Activated naive CD8-positive, alpha-beta T cell treated with anti-CD3 and anti-CD28 coated beads, Interleukin-2, amount 50 U/mL, for 16 hours (primary cell): Measurements from ENCODE around the gene SOX6.
"Not testable (repeated sequence)": the region's sequence is repeated elsewhere in the genome, so short reads cannot be mapped to it uniquely, and the experiment has no call there.

ENCODE experiments used
- DNase-seq: peaks from one replicate; pipeline ENCODE4 v3.0.0-alpha.2; 2020; ENCODE audit warnings: low read depth, low spot score

SOX6 gene

DNA sequence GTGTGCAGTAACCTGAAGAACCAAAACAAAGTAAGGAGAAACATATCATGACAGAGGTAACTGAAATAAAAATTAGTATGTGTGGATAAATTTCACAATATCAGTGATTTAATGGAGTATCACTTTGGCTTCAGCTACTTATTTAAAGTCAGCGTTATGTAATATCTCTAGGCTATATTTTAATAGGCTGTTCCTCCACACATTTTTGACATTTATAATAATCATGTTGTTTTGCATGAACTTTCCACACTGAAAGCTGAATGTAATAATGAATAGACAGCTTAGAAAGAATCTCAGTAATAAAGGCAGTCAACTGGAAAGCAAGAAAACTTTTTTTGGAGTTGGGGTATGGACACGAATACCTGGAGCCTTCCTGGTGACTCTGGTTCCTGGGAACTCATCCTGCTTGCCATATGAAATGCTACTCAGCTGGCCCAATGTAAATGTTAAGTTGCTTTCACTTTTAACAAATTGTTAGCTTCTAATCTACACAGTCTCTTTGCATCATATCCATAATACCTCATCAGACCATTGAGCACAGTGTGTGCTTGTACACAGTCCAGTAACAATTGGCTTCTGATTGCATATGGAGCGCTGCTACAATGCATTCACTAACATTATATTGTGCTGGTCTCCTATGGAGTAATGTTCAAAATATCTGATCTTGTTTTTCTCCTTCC is 257.7 kb downstream of the SOX6 start:
- DNase-seq = no peak

DNA sequence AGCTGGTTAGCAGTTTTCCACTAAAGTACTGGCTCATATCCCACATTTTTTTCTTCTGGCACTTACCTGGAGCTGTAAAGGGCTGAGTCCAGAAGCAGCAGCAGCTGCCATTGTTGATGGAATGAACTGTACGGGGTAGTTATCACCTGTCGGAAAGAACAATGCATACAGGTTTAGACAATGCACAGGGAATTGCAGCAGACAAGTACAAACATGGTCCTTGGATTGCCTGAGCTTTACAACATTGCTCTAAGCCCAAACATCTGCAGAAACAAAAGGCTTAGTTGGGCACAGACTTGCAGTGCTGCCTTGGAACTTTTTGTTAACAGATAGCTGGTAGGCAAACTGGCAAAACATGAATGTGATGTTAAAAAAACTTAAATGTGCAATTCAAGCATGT is 258.8 kb downstream of the SOX6 start:
- no peak for DNase-seq

GRCh38 chr11:16096336-16096735 is 260.0 kb downstream of the SOX6 start:
- DNase-seq = no peak

GRCh38 chr11:16095756-16096155 is 260.6 kb downstream of the SOX6 start:
- no peak for DNase-seq

- DNase-seq = no peak
Observed at GRCh38 chr11:16093889-16094653, 262.3 kb downstream of the SOX6 start.

DNA sequence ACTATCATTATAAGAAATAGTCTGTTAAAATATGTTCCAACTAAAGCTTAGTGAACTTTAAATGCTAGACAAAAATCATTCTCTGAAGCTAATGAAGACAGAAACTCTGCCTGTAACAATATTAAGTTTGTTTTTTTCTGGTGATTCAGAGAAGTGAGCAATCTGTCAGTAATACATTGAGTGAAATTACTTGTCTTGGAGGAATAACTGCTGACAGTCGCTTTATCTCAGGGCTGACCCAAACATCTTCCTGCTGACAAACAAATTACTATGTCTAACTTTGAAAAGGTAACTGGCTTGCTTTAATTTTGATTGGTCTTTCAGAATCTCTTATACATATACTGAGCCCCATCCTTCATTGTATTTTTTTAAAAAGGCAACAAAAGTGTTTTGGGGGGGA is 264.5 kb downstream of the SOX6 start:
- no peak for DNase-seq

GRCh38 chr11:16089481-16089880 is 266.9 kb downstream of the SOX6 start:
- no peak for DNase-seq

- no peak for DNase-seq
Observed at GRCh38 chr11:16088774-16089173, 267.6 kb downstream of the SOX6 start.

GRCh38 chr11:16087886-16088285 is 268.5 kb downstream of the SOX6 start:
- DNase-seq = no peak

DNA sequence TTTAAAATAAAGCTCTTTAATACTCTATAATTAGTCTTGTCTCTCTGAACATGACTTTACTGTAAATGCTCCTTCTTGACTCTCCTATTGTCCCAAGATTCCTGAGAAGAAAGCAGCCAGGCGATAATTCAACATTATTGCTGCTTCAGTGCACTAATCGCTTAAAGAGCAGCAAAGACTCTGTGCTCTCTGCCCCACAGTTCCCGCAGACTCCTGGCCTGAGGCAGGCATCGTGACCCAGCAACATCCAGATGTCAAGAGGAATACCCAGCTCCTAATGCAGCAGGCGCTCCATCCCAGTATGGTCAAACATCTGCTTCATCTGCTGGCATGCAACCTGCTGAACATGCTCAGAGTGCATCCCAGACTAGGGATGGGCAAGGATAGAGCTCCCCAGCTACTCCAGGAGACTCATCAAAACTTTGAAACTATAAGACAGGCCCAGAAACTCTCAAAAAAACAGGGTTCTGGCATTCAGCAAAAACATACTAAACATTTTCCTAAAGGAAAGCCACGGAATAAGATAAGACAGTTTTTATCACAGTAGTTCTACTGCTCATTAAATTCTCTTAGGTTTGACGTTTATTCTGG is 270.0 kb downstream of the SOX6 start:
- no peak for DNase-seq

DNA sequence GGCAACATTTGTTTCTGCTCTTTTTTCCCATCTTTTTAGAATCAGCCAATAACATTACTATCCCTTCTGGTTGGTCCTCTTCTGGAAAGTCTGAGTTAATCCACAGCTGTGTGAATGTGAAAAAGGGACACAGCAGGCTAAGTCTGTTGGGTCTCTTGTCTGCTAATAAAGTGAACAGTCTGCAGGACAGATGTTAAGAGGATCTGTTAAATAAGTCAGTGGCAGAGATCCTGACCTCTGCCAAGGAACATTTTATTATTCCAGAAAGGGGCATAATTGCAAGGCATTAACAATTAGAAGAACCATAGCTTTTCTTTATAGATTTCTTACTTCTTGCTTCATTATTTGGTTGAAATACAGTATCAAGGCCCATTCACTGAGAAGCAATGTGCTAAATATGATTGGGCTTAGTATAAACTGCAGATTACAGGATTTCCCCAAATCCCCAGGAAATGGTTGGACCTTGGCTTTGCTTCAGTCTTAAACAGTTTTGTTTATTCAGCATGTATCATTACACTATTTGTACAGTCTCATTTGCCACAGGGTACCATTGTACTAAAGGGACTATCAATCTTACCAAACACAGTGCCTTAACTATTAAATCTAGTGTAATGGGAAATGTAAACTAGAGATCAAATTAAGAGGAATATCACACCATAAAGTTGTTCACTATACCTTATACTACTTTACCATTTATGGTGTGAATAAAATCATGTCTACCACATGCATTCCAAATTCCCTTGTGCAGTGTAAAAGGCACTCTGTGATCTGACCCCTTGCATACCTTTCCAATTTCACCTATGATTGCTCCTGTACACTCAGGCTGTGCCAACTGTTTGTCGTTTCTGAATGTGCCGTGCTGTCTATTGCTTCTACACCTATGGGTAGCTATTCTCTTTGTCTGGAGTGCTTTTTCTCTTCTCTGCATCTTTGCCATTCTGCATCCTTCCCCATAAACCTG is 274.0 kb downstream of the SOX6 start:
- DNase-seq = no peak

DNA sequence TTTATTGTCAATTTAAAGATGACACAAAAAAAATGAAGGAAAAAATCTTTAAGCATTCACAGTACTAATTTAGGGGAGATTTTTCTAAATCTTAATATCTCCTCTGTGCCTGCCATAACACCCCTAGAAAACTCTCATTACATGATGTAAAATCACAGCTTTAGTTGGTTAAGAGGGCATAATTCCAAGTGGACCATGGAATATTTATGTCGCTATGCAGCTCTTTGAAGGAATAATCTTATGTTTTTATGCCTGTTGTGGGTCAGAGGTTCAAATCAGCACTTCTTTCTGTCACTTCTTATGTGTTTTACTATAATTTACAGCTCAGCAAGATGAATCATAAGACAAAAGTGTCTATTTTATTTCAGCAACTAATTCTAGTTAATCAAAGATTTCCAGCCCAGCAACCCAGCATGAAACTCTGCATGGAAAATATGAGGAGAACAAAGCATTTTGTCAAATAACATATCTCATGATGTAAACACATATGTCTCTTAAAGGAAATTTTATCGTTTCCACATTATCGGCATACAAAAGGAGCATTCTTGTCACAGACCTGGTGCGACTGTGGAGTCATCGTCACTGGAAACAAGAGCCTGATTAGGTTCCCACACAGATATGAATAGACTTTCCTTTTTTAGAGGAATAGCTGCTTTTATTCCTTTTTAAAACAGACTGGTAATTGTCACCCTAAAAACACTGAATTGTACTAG is 274.8 kb downstream of the SOX6 start:
- no peak for DNase-seq

- DNase-seq = no peak
Observed at GRCh38 chr11:16080688-16081381, 275.5 kb downstream of the SOX6 start.

GRCh38 chr11:16078936-16079335 is 277.4 kb downstream of the SOX6 start:
- DNase-seq = no peak

DNA sequence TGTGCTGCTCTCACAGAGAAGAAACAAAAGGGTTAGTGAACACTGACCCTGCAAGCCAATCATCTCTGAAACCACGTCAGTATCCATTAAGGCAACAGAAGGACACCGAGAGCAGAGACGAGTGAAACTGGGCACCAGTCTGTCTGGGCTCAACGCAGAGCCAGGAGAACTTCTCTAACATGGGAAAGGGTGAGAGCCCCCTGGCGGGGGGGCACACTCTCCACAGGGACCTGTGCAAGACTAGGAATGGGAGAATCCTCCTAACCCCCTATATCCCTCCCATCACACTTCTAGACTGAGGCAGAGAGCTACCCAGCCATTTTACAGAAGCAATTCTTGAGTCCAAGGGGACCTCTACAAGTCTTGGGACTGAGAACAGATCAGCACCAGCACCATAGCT is 285.8 kb downstream of the SOX6 start:
- DNase-seq = no peak

GRCh38 chr11:16067268-16067667 is 289.1 kb downstream of the SOX6 start:
- DNase-seq = not testable (repeated sequence)

DNA sequence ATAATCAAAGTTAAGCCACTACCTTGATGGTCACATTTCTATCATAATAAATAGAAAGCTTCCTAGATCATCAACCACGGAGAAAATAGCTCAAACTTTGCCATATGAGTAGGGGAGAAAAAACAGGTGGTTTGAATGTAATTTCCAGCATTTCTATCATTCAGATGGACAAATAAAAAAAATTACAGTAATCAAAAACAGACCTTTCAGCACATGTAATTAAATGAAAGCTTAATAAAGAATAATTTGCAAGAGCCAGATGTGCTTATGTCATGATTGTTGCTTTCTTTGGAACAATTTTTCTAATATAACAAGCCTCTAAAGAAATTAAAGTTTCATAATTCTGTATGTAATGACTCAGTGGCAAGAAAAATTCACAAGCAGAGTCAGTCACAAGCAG is 297.0 kb downstream of the SOX6 start:
- DNase-seq = no peak

- no peak for DNase-seq
Observed at GRCh38 chr11:16058671-16059070, 297.7 kb downstream of the SOX6 start.

- DNase-seq = no peak
Observed at GRCh38 chr11:16052750-16053149, 303.6 kb downstream of the SOX6 start.

DNA sequence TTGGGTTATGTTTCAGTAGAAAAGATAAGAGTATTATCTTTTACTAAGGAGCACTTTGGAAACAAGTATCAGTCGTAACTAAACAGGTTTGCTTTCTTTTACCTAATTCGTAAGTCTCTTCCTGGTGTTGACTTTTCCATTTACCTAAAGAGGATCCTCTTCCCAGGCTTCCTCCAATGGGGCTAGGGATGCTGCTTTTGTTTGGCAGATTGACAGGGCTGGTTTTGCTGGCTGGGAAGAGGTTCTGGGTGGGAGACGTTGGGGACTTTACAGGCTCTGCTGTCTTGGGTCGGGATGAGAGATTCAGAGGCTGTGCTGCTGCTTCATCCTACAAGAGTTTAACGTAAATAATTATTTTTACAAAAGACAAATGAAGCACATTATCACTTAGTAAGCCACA is 306.7 kb downstream of the SOX6 start:
- DNase-seq = no peak

DNA sequence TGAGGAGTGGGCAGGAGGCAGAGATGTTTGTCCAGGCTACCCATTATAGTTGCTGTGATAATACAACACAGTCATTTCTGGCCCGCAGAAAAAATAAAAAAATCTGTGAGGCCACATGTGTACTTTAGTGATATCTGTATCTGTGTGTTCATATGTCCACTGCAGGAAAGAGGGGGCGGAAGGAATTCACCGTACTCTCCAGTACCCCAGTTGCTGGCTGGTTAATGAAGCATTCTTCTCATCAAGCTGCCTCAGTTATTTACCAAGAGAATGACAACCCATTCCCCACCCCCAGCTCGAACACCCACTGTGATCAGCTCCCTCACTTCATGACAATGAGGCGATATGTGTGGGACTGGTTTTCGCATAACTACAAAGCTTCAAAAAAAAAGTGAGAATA is 309.3 kb downstream of the SOX6 start:
- no peak for DNase-seq
